LNCaP clone FGC (cell line): ENCODE data around the gene DYSF.

Source experiments
- DNase-seq: peaks from one replicate; pipeline ENCODE4 v3.0.0-alpha.2; 2011; ENCODE audit warnings: low read depth
- H3K4me3 ChIP-seq: 2 replicates; pipeline ENCODE4 v1.5.1; 2011; ENCODE audit warnings: mild to moderate bottlenecking, low read depth, low read length, control low read depth
- TF ChIP-seq, protein P1 (sequence below): IDR thresholded peaks from 2 replicates; pipeline ENCODE4 v1.5.1; 2012; ENCODE audit warnings: mild to moderate bottlenecking; ENCODE audit not compliant: control insufficient read depth, insufficient read depth; ENCODE audit errors: extremely low read depth

The DYSF gene

DNA sequence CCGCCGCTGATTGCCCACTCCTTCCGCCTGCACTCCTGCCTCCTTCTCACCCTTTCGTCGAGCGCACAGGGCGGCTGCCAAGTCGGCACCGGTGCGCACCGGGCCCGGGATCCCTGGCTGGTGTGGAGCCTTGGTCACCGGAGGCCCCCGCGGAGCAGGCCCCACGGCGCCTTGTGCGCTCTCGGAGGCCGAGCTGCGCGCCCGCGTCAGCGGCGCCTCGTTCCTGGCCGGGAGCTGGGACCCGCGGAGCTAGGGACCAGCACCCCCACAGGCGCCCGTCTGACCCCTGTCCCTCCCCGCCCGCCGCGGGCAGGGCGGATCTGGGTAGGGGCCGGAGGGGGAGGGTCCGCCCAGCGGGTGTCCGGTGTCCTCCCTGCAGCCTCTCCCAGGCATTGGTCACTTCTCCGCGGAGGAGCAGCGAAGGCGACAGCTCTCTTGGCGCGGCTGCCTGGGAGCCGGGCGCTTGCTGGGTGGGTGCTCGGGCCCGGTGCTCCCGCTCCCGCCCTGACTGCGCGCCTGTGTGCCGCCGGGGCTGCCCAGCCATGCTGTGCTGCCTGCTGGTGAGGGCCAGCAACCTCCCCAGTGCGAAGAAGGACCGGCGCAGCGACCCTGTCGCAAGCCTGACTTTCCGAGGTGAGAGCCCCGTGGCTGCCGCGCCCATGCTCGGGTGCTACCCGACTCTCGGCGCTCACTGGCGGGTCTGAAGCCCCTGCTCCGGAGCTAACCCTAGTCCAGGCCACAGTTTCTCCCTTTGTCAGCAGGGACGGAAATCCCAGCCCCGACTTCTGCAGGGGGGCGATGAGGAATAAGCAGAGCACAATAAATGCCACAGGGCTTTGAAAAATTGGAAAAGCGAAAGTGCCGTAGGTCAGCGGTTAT, 13.2 kb downstream of the DYSF start:
- TF ChIP-seq, protein P1, sequence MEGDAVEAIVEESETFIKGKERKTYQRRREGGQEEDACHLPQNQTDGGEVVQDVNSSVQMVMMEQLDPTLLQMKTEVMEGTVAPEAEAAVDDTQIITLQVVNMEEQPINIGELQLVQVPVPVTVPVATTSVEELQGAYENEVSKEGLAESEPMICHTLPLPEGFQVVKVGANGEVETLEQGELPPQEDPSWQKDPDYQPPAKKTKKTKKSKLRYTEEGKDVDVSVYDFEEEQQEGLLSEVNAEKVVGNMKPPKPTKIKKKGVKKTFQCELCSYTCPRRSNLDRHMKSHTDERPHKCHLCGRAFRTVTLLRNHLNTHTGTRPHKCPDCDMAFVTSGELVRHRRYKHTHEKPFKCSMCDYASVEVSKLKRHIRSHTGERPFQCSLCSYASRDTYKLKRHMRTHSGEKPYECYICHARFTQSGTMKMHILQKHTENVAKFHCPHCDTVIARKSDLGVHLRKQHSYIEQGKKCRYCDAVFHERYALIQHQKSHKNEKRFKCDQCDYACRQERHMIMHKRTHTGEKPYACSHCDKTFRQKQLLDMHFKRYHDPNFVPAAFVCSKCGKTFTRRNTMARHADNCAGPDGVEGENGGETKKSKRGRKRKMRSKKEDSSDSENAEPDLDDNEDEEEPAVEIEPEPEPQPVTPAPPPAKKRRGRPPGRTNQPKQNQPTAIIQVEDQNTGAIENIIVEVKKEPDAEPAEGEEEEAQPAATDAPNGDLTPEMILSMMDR, result no peak
- no peak for DNase-seq
- peak overlapping the region; percentile 52 for H3K4me3 ChIP-seq

DNA sequence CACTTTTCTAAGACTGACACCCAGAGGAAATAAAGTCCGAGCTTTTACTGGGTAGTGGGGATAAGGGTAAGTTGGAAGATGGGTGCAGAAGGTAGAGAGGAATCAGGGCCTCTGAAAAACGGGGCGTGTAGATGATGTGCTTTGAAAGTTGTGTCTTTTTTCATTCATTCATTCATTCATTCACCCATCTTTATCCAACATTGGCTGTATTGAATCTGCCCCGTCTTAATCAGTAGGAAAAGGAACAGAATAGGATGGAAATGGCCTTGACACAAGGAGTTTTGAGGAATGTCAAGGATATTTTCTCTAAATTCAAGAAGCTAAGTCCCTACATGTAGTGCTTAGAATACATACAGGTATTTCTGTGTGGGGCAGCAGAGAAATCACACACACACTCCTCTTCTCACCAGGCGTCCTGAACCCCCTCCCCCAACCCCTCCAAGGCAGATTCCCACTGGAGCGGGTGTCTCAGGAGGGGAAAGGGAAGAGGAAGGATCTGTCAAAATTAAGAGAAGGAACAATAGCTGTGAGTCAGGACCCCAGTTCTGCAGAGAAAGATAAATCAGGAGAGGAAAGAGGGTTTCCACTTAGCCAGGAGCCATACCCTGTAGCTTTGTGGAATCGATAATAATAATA, 13.9 kb downstream of the DYSF start:
- DNase-seq, result no peak
- H3K4me3 ChIP-seq, result peak overlapping the region; percentile 52
- TF ChIP-seq, protein P1, result no peak

DNA sequence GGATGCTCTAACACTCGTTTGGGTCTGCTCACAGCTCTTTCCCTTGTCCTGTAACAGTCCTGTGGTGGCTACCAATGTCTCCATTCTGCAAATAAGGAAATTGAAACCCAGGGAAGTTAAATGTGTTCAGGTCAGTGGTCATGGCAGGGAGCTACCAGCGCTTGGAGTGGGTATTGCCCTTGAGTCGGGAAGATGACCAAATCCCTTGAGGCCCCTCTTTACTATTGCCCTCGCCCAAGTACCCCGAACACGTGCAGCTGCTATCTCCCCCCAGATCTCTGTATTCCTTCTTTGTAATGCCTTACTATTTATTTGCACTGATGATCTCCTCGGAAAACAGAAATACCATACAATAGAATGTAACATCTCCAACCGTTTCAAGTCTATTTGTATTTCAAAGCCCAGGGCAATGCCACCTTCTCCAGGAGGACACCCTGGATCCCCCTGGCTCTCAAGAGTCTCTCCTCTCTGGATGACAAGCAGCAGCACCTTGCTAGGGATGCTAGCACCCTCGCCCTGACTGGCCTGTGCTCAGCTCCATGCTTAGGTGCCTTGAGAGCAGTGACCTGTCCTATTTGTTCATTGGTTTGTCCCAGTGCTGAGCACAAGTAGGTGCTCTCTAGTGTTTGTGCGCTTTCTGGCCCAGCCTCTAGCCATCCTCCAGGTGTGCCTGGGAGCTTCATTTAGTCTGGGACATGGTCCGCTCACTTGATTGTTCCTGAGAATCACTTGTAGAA, 15.1 kb downstream of the DYSF start:
- DNase-seq, result no peak
- no peak overlapping the region for H3K4me3 ChIP-seq

DNA sequence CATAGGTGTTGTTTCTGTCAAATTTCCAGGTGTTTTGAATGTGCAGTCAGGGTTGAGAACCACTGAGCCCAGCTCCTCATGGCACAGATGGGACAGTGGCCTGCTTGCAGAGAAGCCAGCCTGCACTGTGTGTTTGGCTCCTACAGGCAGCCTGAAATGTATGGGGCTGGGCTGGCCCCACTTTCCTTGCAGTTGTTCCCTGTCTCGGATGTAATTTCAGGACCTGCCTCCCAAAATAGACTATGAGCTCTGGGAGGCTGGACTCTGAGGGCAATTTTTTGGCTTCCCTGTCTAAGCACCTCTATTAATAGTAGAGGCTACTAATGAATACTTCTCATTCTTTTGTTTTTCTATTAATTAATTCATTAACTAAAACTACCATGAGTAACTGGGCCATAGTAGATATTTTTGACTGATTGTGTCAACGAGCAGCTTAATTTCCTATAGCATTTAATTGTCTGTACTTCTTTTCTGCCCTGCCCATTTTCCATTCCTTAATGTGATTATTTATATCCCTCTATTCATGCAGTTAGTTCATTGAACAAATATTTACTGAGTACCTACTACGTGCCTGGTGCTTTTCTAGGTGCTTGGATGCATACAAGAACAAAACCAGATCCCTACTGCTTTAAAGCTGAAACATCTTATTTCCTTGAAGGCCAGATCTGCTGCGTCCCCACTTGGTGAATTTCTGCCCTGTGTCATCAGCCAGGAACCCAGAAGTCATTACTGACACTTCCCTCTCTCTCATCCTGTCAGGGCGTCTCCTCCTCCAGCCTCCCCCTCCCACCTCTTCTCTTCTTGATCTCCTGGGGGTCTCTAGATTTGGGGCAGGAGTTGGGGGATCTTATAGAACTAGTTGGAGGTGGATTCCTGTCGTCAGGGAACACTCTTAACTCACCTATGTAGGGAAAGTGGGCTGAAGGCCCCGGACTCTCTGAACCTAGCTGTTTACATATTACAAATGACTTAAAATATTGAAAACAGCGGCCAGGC, 16.3 kb downstream of the DYSF start:
- TF ChIP-seq, protein P1, result no peak
- no peak for DNase-seq
- H3K4me3 ChIP-seq, result no peak overlapping the region

More for the DNA sequence above, 15.1 kb downstream of the DYSF start:
- TF ChIP-seq, protein P1, result no peak

DNA sequence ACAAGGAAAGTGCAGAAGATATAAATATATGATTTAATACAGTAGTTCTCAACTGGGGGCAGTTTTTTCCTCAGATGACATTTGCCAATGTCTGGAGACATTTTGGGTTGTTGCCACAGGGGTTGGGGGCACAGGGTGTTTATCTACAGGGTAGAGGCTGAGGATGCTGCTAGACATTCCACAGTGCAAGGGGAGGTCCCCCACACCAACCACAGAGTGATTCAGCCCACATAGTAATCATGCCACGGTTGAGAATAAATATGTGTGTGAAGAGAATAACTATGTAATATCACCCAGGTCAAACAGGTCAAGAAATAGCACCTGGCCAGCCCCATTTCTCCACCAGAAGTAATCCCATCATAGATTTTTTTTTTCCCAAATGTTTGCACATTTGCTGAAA, 17.9 kb downstream of the DYSF start:
- TF ChIP-seq, protein P1, result no peak
- H3K4me3 ChIP-seq, result no peak overlapping the region
- no peak for DNase-seq

DNA sequence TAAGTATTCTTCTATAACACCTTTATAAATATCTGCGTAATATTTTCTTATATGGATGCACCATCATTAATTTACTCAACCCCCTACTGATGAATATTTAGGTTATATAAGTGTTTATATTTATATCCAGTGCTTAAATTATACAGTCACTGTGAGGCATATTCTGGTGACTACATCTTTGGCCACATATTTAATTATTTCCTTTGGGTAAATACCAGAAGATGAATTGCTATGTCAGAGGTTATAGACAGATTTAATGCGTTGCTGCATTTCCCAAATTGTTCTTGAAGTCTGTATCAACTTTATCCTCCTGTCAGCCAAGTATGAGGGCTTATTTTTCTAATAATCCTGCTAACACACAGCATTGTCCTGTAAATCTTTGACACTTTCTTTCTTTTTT, 18.7 kb downstream of the DYSF start:
- TF ChIP-seq, protein P1, result no peak
- H3K4me3 ChIP-seq, result no peak overlapping the region
- DNase-seq, result no peak
